SK-N-SH (cell line): Measurements from ENCODE around the gene PLA2G2F.

ENCODE experiments used
- EP300 ChIP-seq, 2 experiments: IDR thresholded peaks; 2 replicates each; pipeline versions ENCODE4 v1.4.0 to v1.6.1; 2012; ENCODE audit warnings: borderline replicate concordance in 1 of 2, low read depth in 1 of 2, low read length in 1 of 2
- GABPA ChIP-seq: IDR thresholded peaks from 2 replicates; pipeline ENCODE4 v1.4.0; 2012; ENCODE audit warnings: low read depth, mild to moderate bottlenecking
- MAX ChIP-seq: IDR thresholded peaks from 2 replicates; pipeline ENCODE4 v1.4.0; 2012; ENCODE audit warnings: low read depth
- NRF1 ChIP-seq: IDR thresholded peaks from 2 replicates; pipeline ENCODE4 v1.6.1; 2012; ENCODE audit warnings: low read depth, mild to moderate bottlenecking, low read length
- POLR2AphosphoS5 ChIP-seq: IDR thresholded peaks from 2 replicates; pipeline ENCODE4 v1.6.1; 2012; ENCODE audit warnings: low read depth, low read length
- RAD21 ChIP-seq: IDR thresholded peaks from 2 replicates; pipeline ENCODE4 v1.6.1; 2012; ENCODE audit warnings: mild to moderate bottlenecking, low read length
- RCOR1 ChIP-seq: fragments of 150-350 bp; IDR thresholded peaks from 2 replicates; pipeline ENCODE4 v1.6.1; 2017; ENCODE audit warnings: antibody characterized with exemption, low read length
- TAF1 ChIP-seq: IDR thresholded peaks from 2 replicates; pipeline ENCODE4 v1.6.1; 2012; ENCODE audit warnings: low read depth, mild to moderate bottlenecking, low read length, moderate library complexity, borderline replicate concordance
- TF ChIP-seq, protein P1 (sequence below): fragments of 200-600 bp; sonication (generic); IDR thresholded peaks from 2 replicates; pipeline ENCODE4 v1.6.1; 2017; ENCODE audit warnings: antibody characterized with exemption, mild to moderate bottlenecking, moderate library complexity

DNA sequence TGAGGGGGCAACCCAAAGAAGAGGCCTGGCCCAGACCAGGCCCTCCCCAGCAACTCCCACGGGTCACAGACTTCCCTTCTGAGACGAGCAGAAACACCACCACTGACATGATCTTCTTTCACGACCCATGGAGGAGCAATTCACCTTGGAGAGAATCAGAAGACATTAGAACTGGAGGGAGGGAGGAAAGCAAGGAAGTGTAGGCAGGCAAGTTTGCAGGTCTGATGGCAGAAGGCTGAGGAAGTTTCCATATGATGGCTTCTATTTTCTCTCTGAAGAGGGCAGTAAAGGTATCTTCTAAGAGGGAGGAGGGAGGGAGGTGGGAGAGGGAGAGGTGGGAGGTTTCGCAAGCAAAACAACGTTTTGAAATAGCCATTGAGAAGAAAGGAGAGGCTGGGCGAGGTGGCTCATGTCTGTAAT, 45.4 kb downstream of the PLA2G2F start:
- TF ChIP-seq NRF1 (no peak), EP300 (IDR thresholded peaks at IDR 0.05; ENCODE audit: borderline replicate concordance in 1 of 2, low read depth in 1 of 2, low read length in 1 of 2) (no peak), RAD21 (no peak), MAX (no peak), RCOR1 (no peak), TAF1 (no peak), POLR2AphosphoS5 (no peak), GABPA (no peak)
- TF ChIP-seq, protein P1, sequence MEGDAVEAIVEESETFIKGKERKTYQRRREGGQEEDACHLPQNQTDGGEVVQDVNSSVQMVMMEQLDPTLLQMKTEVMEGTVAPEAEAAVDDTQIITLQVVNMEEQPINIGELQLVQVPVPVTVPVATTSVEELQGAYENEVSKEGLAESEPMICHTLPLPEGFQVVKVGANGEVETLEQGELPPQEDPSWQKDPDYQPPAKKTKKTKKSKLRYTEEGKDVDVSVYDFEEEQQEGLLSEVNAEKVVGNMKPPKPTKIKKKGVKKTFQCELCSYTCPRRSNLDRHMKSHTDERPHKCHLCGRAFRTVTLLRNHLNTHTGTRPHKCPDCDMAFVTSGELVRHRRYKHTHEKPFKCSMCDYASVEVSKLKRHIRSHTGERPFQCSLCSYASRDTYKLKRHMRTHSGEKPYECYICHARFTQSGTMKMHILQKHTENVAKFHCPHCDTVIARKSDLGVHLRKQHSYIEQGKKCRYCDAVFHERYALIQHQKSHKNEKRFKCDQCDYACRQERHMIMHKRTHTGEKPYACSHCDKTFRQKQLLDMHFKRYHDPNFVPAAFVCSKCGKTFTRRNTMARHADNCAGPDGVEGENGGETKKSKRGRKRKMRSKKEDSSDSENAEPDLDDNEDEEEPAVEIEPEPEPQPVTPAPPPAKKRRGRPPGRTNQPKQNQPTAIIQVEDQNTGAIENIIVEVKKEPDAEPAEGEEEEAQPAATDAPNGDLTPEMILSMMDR, result no peak
